ENCODE results near the gene ZBTB25.

- no peak for TF ChIP-seq POLR2A (IDR thresholded peaks at IDR 0.05)
- no peak for TF ChIP-seq CTCF (IDR thresholded peaks at IDR 0.05 in 4 of 5, conservative IDR thresholded peaks at IDR 0.05 in 1 of 5)
Measured at GRCh38 chr14:64401949-64402348, 101.7 kb downstream of the ZBTB25 start.
